ENCODE measurements around the gene PPM1D.

Gene PPM1D

DNA sequence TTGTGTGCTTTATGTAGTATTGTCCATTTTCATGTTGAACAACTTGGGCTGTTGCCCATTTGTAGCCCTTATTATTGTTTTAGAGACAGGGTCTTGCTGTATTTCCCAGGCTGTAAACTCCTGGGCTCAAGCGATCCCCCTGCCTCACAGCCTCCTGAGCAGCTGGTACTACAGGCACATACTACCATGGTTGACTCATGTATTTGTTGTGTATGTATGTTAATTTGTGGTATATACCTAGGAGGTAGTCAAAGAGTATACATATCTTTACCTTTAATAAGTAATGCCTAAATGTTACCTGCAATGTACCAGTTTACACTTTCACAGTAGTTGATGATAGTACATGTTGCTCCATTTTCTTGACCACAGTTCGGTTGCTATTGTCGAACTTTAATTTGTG, 18.1 kb downstream of the PPM1D start:
- in situ Hi-C loops (cut with MboI; ENCODE audit: low sequenced_read_pairs), result no loop called here

DNA sequence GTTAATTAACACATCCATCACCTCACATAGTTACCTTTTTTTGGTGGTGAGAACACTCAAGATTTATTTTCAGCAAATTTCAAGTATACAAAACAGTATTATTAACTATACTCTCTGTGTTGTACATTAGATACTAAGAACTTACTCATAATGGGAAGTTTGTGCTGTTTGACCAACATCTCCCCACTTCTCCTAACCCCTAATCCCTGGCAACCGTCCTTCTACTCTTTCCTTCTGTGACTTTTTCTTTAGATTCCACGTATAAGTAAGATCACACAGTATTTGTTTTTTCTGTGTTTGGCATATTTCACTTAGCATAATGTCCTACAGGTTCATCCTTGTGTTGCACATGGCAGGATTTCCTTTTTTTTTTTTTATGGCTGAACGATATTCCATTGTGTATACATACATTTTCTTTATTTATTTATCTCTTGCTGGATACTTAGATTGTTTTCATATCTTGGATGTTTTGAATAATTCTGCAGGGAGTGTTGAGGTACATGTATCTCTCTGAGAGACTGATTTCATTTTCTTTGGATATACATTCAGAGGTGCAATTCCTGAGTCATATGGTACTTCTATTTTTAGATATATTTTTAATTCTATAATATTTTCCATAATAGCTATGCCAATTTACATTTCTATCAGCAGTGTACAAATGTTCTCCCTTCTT, 19.0 kb downstream of the PPM1D start:
- in situ Hi-C loops (cut with MboI; ENCODE audit: low sequenced_read_pairs), result no loop called here

DNA sequence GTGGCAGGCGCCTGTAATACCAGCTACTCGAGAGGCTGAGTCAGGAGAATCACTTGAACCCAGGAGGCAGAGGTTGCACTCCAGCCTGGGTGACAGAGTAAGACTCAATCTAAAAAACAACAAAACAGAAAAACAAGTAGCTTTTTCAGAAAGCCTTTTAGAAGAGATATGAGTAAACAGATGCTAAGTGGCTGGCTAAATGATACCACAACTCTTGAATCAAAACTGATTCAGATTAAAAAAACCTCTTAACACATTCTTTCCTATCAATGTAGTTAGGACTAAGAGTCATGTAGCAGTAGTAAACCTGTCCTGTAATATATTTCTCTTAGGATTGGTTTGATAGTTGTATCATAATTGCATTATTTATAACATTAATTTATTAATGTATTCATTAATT, 23.0 kb downstream of the PPM1D start:
- in situ Hi-C loops (cut with MboI; ENCODE audit: low sequenced_read_pairs), result no loop called here

DNA sequence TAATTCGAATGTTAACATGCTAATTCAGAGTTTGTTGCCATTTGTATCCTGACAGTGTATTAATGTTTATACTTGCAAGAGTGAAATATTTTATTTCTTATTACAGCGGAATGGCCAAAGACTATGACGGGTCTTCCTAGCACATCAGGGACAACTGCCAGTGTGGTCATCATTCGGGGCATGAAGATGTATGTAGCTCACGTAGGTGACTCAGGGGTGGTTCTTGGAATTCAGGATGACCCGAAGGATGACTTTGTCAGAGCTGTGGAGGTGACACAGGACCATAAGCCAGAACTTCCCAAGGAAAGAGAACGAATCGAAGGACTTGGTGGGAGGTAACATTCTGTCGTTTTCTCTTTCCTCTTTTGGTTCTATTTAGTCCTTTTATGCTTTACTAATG, 23.4 kb downstream of the PPM1D start:
- in situ Hi-C loops (cut with MboI; ENCODE audit: low sequenced_read_pairs), result no loop called here

DNA sequence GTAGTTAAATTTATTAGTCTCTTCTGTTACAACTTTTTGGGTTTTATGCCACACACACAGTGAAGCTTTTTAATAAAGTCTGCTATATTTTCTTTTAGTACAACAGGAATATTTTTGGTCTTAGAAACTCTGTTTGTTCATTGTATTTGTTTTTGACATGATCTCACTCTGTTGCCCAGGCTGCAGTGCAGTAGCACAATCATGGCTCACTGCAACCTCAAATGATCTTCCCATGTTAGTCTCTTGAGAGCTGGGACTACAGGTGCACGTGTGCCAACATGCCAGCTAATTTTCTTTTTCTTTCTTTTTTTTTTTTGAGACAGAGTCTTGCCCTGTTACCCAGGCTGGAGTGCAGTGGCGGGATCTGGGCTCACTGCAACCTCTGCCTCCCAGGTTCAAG, 27.1 kb downstream of the PPM1D start:
- in situ Hi-C loops (cut with MboI; ENCODE audit: low sequenced_read_pairs), result loop anchor here (25.0 kb wide), 2 partner anchors 190 to 490 kb away; partner anchors contain the start of gene CA4

DNA sequence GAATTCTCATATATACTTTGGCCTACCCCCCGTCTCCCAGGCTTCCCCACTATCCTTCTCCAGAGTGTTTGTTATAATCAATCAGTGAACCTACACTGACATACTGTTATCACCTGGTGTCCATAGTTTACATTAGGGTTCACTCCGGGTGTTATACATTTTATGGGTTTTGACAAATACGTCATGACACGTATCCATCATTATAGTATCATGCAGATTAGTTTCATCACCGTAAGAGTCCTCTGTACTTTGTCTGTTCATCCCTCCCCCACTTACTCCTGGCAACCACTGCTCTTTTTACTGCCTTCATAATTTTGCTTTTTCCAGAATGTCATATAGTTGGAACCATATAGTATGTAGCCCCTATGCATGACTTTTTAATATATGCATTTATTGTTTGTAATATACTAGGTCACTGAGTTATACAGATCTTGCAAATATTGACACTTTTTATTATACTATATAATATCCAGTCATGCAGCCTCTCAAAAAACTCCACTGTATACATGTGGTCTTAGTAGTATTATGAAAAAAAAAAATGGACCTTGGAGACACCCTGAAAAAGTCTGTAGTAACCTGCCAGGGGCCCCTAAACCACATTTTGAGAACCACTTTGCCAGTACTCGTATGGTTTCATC, 28.4 kb downstream of the PPM1D start:
- in situ Hi-C loops (cut with MboI; ENCODE audit: low sequenced_read_pairs), result loop anchor here (25.0 kb wide), 2 partner anchors 191 to 491 kb away; partner anchors contain the start of gene CA4

DNA sequence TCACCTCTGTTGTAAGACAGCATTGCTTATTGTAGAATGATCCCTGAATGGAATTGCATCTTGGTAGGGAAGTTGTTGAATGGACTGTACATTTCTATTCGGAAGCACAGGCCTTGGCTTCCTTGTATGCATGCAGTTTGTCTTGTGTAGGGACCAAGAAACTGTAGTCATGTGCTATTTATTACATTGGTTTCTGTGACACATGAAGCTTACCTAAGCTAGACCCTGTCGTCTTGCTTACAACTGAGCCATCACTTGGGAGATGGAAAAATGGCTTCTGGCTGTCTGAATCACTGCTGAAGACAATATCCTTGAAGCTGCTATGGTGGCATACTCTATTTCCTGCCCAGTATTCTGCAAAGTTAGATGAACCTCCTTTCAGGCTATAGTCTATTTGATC, 29.1 kb downstream of the PPM1D start:
- in situ Hi-C loops (cut with MboI; ENCODE audit: low sequenced_read_pairs), result loop anchor here (25.0 kb wide), 2 partner anchors 192 to 492 kb away; partner anchors contain the start of gene CA4

DNA sequence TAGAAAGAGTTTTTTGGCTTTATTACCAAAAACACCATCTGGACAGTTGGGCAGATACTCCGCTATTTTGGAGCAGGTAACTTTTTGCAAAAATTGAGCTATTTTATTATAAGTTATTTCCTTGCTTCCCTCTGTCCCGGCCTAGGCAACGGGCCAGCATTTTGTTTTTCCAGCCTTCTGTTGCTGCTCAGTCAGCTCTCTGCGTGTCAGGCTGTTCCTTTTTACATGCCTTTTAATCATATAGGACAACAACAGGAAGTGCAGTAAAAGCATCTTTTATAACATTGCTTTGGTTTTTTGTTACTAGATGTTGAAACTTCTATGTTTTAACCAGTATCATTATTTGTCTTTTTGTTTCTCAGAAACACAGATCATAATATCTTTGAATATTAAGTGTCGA, 30.4 kb downstream of the PPM1D start:
- in situ Hi-C loops (cut with MboI; ENCODE audit: low sequenced_read_pairs), result loop anchor here (25.0 kb wide), 2 partner anchors 193 to 493 kb away; partner anchors contain the start of gene CA4

DNA sequence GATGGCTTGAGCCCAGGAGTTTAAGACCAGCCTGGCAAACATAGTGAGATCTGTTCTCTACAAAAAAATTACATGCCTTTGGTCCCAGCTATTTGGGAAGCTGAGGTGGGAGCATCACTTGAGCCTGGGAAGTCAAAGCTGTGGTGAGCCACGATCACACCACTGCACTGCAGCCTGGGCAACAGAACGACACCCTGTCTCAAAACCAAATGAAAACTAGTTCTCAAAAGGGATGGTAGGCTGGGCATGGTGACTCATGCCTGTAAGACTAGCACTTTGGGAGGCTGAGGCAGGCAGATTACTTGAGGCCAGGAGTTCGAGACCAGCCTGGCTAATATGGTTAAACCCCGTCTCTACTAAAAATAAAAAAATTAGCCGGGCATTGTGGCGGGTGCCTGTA, 31.1 kb downstream of the PPM1D start:
- in situ Hi-C loops (cut with MboI; ENCODE audit: low sequenced_read_pairs), result loop anchor here (25.0 kb wide), 2 partner anchors 194 to 494 kb away; partner anchors contain the start of gene CA4

DNA sequence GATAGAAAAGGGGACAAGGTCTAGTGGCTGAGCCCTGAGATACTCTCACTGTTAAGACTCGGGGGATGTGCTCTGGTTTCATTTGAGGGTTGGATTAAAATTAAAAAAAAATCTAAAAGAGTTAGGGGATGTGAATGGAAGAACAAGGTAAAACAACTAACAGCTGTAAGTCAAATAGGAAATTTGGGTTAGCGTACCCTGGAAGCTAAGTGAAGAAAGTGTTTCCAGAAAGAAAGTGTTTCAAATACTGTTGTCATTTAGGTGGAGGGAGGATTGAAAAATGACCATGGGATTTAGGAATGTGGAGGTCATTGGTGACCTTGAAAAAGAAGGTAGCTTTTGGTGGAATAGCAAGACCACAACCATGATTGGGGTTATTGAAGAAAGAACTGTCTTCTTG, 37.7 kb downstream of the PPM1D start:
- in situ Hi-C loops (cut with MboI; ENCODE audit: low sequenced_read_pairs), result loop anchor here (25.0 kb wide), 2 partner anchors 200 to 500 kb away; partner anchors contain the start of gene CA4

DNA sequence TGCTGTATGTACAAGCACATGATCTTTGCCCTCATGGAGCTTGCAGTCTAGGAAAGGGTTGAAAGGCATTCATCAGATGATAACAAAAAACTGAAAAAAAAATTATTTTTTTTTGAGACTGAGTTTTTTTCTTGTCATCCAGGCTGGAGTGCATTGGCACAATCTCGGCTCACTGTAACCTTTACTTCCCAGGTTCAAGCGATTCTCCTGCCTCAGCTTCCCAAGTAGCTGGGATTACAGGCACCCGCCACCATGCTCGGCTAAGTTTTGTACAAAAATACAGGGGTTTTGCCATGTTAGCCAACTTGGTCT, 39.0 kb downstream of the PPM1D start:
- in situ Hi-C loops (cut with MboI; ENCODE audit: low sequenced_read_pairs), result loop anchor here (25.0 kb wide), 2 partner anchors 202 to 502 kb away; partner anchors contain the start of gene CA4

DNA sequence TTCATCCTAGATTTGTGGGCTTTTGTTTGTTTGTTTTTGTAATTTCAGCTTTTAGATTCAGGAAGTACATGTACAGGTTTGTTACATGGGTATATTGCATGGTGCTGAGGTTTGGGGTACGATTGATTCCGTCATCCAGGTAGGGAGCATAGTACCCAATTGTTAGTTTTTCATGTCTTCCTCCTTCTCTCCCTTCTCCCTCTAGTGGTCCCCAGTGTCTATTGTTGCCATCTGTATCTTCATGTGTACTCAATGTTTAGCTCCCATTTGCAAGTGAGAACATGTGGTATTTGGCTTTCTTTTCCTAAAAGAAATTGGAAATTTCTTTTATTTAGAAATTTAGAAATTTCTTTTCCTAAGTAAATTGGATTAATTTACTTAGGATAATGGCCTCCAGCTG, 40.5 kb downstream of the PPM1D start:
- in situ Hi-C loops (cut with MboI; ENCODE audit: low sequenced_read_pairs), result loop anchor here (25.0 kb wide), 2 partner anchors 203 to 503 kb away; partner anchors contain the start of gene CA4

DNA sequence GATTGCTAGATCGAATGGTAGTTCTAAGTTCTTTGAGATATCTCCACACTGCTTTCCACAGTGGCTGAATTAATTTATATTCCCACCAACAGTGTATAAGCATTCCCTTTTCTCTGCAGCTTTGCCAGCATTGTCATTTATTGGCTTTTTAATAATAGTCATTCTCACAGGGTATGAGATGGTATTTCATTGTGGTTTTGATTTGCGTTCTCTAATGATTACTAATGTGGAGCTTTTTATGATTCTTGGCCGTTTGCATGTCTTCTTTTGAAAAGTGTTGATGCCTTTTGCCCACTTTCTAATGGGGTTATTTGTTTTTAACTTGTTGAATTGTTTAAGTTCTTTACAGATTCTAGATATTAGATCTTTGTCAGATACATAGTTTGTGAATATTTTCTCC, 41.1 kb downstream of the PPM1D start:
- in situ Hi-C loops (cut with MboI; ENCODE audit: low sequenced_read_pairs), result loop anchor here (25.0 kb wide), 2 partner anchors 204 to 504 kb away; partner anchors contain the start of gene CA4

DNA sequence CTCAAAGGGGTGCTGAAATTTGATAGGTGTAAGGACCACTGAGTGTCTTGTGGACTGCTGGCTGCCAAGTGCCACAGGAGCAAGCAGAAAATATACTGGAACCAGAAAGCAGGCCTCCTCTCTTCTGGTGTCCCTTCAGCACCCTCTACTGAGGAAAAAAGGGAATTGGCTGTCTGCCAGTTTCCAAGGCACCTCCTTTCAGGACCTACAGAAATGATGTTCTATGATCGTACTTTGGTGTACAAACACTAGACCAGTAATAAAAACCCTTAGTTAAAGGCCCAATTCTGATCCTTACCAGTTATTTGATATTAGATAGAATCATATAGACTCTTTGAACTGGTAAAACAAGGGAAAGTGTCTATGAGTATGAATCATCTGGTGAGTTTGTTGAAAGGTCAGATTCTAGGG, 41.8 kb downstream of the PPM1D start:
- in situ Hi-C loops (cut with MboI; ENCODE audit: low sequenced_read_pairs), result loop anchor here (25.0 kb wide), 2 partner anchors 205 to 505 kb away; partner anchors contain the start of gene CA4

DNA sequence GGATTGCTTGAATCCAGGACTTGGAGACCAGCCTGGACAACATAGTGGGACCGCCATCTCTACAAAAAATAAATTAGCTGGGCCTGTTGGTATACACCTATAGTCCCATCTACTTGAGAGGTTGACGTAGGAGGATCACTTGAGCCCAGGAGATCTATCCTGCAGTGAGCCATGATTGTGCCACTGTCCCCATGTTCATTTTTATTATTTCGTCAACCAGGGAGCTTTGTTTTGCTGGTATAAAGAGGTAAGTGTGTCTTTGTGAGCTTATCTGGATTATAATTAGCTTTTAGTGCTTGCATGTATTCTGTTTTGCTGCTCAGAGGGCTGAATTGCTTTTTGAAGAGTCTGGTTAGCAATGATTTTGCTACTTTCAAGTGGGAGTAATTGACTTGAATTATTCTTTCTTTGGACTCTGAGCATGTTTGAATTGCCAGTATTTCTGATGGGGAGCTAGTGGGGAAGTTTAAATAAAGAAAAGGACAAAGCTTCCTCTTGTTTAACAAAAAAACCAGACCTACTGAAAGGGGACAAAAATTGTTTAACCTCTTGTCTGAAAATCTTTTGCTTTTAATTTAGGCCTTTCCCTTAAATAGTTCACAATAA, 46.0 kb downstream of the PPM1D start:
- in situ Hi-C loops (cut with MboI; ENCODE audit: low sequenced_read_pairs), result loop anchor here (25.0 kb wide), 2 partner anchors 209 to 509 kb away; partner anchors contain the start of gene CA4

DNA sequence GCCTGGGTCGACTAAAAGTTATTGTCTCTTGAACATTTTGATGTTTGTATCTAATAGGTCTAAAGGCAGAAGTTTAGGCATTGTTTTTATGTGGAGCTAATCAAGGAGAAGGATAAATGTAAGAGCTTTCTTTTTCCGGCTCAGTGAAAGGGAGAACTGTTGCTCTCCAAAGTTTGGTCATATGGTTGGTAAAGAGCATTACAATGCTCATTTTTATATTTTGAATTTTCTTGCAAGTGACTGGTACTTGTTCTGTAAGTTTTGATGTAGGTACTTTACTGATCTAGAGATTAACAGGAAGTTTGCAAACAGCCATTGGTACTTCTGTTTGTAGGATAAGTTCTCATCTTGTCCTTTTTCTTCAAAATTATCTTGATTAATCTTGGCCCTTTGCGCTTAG, 46.7 kb downstream of the PPM1D start:
- in situ Hi-C loops (cut with MboI; ENCODE audit: low sequenced_read_pairs), result loop anchor here (25.0 kb wide), 2 partner anchors 209 to 509 kb away; partner anchors contain the start of gene CA4

DNA sequence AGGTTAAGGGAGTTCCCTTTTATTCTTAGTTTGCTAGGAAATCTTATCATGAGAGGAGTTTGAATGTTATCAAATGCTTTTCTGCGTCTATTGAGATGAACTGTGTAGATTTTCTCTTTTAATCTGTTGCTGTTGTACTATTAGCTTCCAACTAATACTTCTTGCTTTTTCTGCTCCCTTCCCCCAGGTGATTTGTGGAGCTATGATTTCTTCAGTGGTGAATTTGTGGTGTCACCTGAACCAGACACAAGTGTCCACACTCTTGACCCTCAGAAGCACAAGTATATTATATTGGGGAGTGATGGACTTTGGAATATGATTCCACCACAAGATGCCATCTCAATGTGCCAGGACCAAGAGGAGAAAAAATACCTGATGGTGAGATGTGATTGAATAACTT, 47.7 kb downstream of the PPM1D start:
- in situ Hi-C loops (cut with MboI; ENCODE audit: low sequenced_read_pairs), result loop anchor here (25.0 kb wide), 2 partner anchors 210 to 510 kb away; partner anchors contain the start of gene CA4

DNA sequence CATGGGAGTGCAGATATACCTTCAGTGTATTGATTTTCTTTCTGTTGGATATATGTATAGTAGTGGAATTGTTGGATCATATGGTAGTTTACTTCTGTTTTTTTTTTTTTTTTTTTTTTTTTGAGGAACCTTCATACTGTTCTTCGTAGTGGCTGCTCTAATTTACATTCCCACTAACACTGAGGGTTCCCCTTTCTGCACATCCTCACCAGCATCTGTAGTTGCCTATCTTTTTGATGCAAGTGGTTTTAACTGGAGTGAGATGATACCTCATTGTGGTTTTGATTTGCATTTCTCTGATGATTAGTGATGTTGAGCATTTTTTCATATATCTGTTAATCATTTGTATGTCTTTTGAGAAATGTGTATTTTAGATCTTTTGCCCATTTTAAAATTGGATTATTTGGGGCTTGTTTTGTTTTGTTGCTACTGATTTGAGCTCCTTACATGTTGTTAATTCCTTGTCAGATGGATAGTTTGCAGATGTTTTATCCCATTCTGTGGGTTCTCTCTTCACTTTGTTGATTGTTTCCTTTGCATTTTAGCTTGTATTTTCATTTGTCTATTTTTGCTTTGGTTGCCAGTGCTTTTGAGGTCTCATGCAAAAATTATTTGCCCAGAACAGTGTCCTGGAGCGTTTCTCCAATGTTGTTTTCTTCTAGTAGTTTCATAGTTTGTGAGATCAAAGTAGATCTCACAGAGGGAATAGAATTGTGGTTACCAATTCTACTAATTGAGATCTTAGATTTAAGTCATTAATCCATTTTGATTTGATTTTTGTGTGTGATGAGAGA, 52.7 kb downstream of the PPM1D start:
- in situ Hi-C loops (cut with MboI; ENCODE audit: low sequenced_read_pairs), result no loop called here

DNA sequence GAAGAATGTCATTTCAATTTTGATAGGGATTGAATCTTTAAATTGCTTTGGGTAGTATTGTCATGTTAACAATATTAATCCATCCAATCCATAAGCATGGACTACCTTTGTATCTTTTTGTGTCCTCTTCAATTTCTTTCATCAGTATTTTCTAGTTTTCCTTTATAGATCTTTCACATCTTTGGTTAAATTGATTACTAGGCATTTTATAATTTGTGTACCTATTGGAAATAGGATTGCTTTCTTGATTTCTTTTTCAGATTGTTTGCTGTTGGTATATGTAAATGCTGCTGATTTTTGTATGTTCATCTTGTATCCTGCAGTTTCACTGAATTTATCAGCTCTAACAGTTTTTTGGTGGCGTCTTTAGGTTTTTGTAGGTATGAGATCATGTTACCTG, 53.6 kb downstream of the PPM1D start:
- in situ Hi-C loops (cut with MboI; ENCODE audit: low sequenced_read_pairs), result no loop called here

DNA sequence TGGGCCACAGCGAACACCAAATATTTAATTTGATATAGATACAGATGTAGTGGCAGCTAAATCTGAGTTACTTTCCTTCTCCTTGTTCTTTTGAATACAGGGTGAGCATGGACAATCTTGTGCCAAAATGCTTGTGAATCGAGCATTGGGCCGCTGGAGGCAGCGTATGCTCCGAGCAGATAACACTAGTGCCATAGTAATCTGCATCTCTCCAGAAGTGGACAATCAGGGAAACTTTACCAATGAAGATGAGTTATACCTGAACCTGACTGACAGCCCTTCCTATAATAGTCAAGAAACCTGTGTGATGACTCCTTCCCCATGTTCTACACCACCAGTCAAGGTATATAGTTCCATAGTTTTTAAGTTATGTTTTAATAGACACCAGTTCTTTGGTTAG, 56.5 kb downstream of the PPM1D start:
- in situ Hi-C loops (cut with MboI; ENCODE audit: low sequenced_read_pairs), result no loop called here

DNA sequence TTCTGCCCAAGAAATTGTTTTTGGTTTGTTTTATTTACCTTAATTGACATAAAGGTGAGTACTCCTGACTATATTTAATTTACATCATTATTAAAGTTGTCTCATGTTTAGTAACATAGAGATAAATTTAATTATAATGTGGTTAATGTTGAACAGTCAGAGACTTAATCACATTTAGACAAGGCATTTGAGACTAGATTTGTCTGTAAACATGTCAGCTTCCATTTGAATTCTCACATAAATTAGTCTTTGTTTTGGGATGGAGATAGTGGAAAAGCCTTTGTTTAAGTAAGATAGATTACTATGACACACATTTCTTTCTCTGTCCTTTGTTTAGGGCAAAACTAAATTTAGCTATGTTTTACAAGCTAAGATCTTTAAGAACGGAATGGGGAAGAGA, 59.2 kb downstream of the PPM1D start:
- in situ Hi-C loops (cut with MboI; ENCODE audit: low sequenced_read_pairs), result no loop called here
